Tibial nerve (tissue), 4 donors: ENCODE measurements around the gene SAPCD2. TPM values are rescaled to one million over a fixed set of nuclear protein-coding genes. Genes with fewer than 3 reads are reported as not detected.

Experiments used
- DNase-seq, 2 donors: peaks; one replicate each; pipeline ENCODE4 v3.0.0-alpha.2; 2019; ENCODE audit warnings: low spot score in 2 of 2
- H3K27ac ChIP-seq, 4 donors: fragments of 200-600 bp; sonication (generic) in 3 of 4; one replicate each; pipeline ENCODE4 v1.5.1; 2017 to 2019; ENCODE audit warnings: mild to moderate bottlenecking in 1 of 4
- H3K27me3 ChIP-seq, 2 donors: fragments of 200-600 bp; sonication (generic) in 1 of 2; one replicate each; pipeline versions ENCODE4 v1.5.1 to v1.6.0; 2017 to 2019
- H3K36me3 ChIP-seq, 3 donors: fragments of 200-600 bp; sonication (generic); one replicate each; pipeline ENCODE4 v1.5.1; 2018 to 2019
- H3K4me1 ChIP-seq, 4 donors: fragments of 200-600 bp; sonication (generic) in 3 of 4; one replicate each; pipeline ENCODE4 v1.5.1; 2017 to 2019
- H3K4me3 ChIP-seq, 4 donors: fragments of 200-600 bp; sonication (generic) in 3 of 4; one replicate each; pipeline ENCODE4 v1.5.1; 2017 to 2019; ENCODE audit warnings: mild to moderate bottlenecking in 1 of 4, moderate library complexity in 1 of 4
- H3K9me3 ChIP-seq, 4 donors: fragments of 200-600 bp; sonication (generic) in 3 of 4; one replicate each; pipeline ENCODE4 v1.5.1; 2017 to 2019
- CTCF ChIP-seq, 5 experiments: fragments of 200-600 bp in 3 of 5; fragments of 450-650 bp in 2 of 5; sonication (generic) in 3 of 5; IDR thresholded peaks; one replicate each; pipeline ENCODE4 v1.5.1; 2016 to 2019; ENCODE audit warnings: antibody characterized with exemption in 5 of 5, mild to moderate bottlenecking in 3 of 5, moderate library complexity in 2 of 5
- EP300 ChIP-seq, 2 donors: sonication (generic); formaldehyde crosslinking; IDR thresholded peaks; one replicate each; pipeline ENCODE4 v1.6.1; 2017; ENCODE audit warnings: antibody characterized with exemption in 2 of 2, mild to moderate bottlenecking in 1 of 2
- POLR2A ChIP-seq, 2 donors: fragments of 450-650 bp; IDR thresholded peaks; one replicate each; pipeline ENCODE4 v1.6.1; 2017; ENCODE audit warnings: antibody characterized with exemption in 2 of 2, mild to moderate bottlenecking in 2 of 2, moderate library complexity in 2 of 2
- WGBS, 2 donors: methylation state at CpG; one replicate each; pipeline ENCODE4 v1.1.5; 2018; 5-methylcytosine and 5-hydroxymethylcytosine counted together
- total RNA-seq, 4 donors: library from RNA; depleted of rRNA; stranded (reverse); fragments of >200 nt; gene quantifications; one replicate each; pipeline ENCODE4 v1.1.0, GENCODE V29; 2016

Gene SAPCD2
- total RNA-seq, 4 donors from 2014 or later = 0.22 to 0.90 TPM; not detected in 2

- TF ChIP-seq EP300 (IDR thresholded peaks at IDR 0.05) = no peak
- no peak for TF ChIP-seq CTCF (IDR thresholded peaks at IDR 0.05)
- TF ChIP-seq POLR2A (IDR thresholded peaks at IDR 0.05) = no peak
- DNase-seq = no peak
- peaks cover 0 to 30% (median 6%) of the 10 kb centered on the region in 3 donors for H3K36me3 ChIP-seq
- no peaks in the 10 kb centered on the region for H3K27me3 ChIP-seq
- H3K4me1 ChIP-seq = peaks cover 0 to 19% (median 6%) of the 10 kb centered on the region in 4 donors
- H3K4me3 ChIP-seq = peak overlapping the region in 1 of 4 donors; percentile 91
- H3K9me3 ChIP-seq = no peaks in the 10 kb centered on the region
- 71 to 82% methylated on average over 17 to 20 of the region's 21 CpGs for WGBS, 2 donors
- H3K27ac ChIP-seq = no peak overlapping the region
These were observed 45.2 kb upstream of the SAPCD2 start for GRCh38 chr9:137115394-137116026.

GRCh38 chr9:137114613-137115393, 44.4 kb upstream of the SAPCD2 start, which contains the start of gene DPP7:
Gene DPP7, minus strand, starts transcription at chr9:137114733. Its CDS starts 20 bp downstream, at chr9:137114713.
- H3K27ac ChIP-seq = peak within 1 kb of the TSS in 2 of 4 donors; percentile 75 to 79
- peak within 1 kb of the TSS; percentile 72 to 91 (median 84) for H3K4me3 ChIP-seq
- H3K9me3 ChIP-seq = no peaks in the 10 kb centered on the region
- no peaks in the 10 kb centered on the region for H3K27me3 ChIP-seq
- peak; percentile 55 for DNase-seq
- WGBS, 2 donors = 0 to 11% methylated on average over 1 to 35 of the region's 70 CpGs
- peaks cover 0 to 19% (median 6%) of the 10 kb centered on the region in 4 donors for H3K4me1 ChIP-seq
- peaks cover 0 to 37% (median 6%) of the 10 kb centered on the region in 3 donors for H3K36me3 ChIP-seq
- TF ChIP-seq EP300 (IDR thresholded peaks at IDR 0.05) = peak in 1 of 2 donors; percentile 17
- TF ChIP-seq CTCF (IDR thresholded peaks at IDR 0.05) = no peak

- peak overlapping the region in 2 of 4 donors; percentile 75 to 79 for H3K27ac ChIP-seq
- TF ChIP-seq POLR2A (IDR thresholded peaks at IDR 0.05) (no peak), CTCF (IDR thresholded peaks at IDR 0.05) (no peak), EP300 (IDR thresholded peaks at IDR 0.05) (no peak)
- no peaks in the 10 kb centered on the region for H3K9me3 ChIP-seq
- H3K4me1 ChIP-seq = peaks cover 0 to 19% (median 6%) of the 10 kb centered on the region in 4 donors
- H3K27me3 ChIP-seq = no peaks in the 10 kb centered on the region
- peaks cover 0 to 43% (median 6%) of the 10 kb centered on the region in 3 donors for H3K36me3 ChIP-seq
- peak overlapping the region; percentile 72 to 91 (median 84) for H3K4me3 ChIP-seq
- WGBS, 2 donors = 2 to 3% methylated on average over 11 to 17 of the region's 45 CpGs
- no peak for DNase-seq
These were observed 43.9 kb upstream of the SAPCD2 start for GRCh38 chr9:137114220-137114612.

GRCh38 chr9:137113385-137114159, 43.2 kb upstream of the SAPCD2 start:
- Histone ChIP-seq H3K27me3 (no peaks in the 10 kb centered on the region), H3K9me3 (no peaks in the 10 kb centered on the region), H3K4me1 (peaks cover 0 to 19% (median 6%) of the 10 kb centered on the region in 4 donors), H3K36me3 (peaks cover 0 to 49% (median 6%) of the 10 kb centered on the region in 3 donors), H3K27ac (no peak overlapping the region), H3K4me3 (peak overlapping the region in 3 of 4 donors; percentile 32 to 91 (median 77))
- TF ChIP-seq CTCF (IDR thresholded peaks at IDR 0.05) (no peak), EP300 (IDR thresholded peaks at IDR 0.05) (no peak), POLR2A (IDR thresholded peaks at IDR 0.05) (no peak)
- no peak for DNase-seq
- 47 to 91% methylated on average over 6 to 30 of the region's 66 CpGs for whole genome bisulfite sequencing, 2 donors
